HG03575 (cell line): ENCODE results near the gene SETBP1.

Source experiments
- ATAC-seq: cut with Tn5 transposase; IDR thresholded peaks from one replicate; pipeline ENCODE4 v1.9.1; 2021; ENCODE audit not compliant: unreplicated experiment, insufficient number of reproducible peaks, low FRiP score; ENCODE audit errors: extremely low read depth

SETBP1 gene

GRCh38 chr18:44724105-44724778 lies 43.6 kb downstream of the SETBP1 start:
- ATAC-seq: no peak

- ATAC-seq: no peak
These were observed 44.8 kb downstream of the SETBP1 start for GRCh38 chr18:44725300-44726058.

GRCh38 chr18:44726059-44726421 lies 45.4 kb downstream of the SETBP1 start:
- no peak for ATAC-seq

- ATAC-seq: no peak
These were observed 46.6 kb downstream of the SETBP1 start for GRCh38 chr18:44727291-44727690.

- ATAC-seq: no peak
These were observed 49.0 kb downstream of the SETBP1 start for GRCh38 chr18:44729631-44730101.

GRCh38 chr18:44730803-44731529 lies 50.3 kb downstream of the SETBP1 start:
- no peak for ATAC-seq

- ATAC-seq: no peak
These were observed 51.0 kb downstream of the SETBP1 start for GRCh38 chr18:44731530-44732237.

- no peak for ATAC-seq
These were observed 51.5 kb downstream of the SETBP1 start for GRCh38 chr18:44732238-44732563.

- ATAC-seq: no peak
These were observed 51.9 kb downstream of the SETBP1 start for GRCh38 chr18:44732599-44732998.

GRCh38 chr18:44733069-44733753 lies 52.5 kb downstream of the SETBP1 start:
- ATAC-seq: no peak

GRCh38 chr18:44733754-44734465 lies 53.2 kb downstream of the SETBP1 start:
- ATAC-seq: no peak

GRCh38 chr18:44735096-44735495 lies 54.4 kb downstream of the SETBP1 start:
- ATAC-seq: no peak

GRCh38 chr18:44736664-44737380 lies 56.1 kb downstream of the SETBP1 start:
- no peak for ATAC-seq

GRCh38 chr18:44737623-44738022 lies 56.9 kb downstream of the SETBP1 start:
- no peak for ATAC-seq

GRCh38 chr18:44740000-44740399 lies 59.3 kb downstream of the SETBP1 start:
- ATAC-seq: no peak

GRCh38 chr18:44741085-44741484 lies 60.4 kb downstream of the SETBP1 start:
- no peak for ATAC-seq

GRCh38 chr18:44741511-44741910 lies 60.8 kb downstream of the SETBP1 start:
- no peak for ATAC-seq

- ATAC-seq: no peak
These were observed 61.4 kb downstream of the SETBP1 start for GRCh38 chr18:44742126-44742525.
